ENCODE results near the gene IFT88. TPM values are rescaled to one million over a fixed set of nuclear protein-coding genes. Genes with fewer than 3 reads are reported as not detected.
A peak's percentile ranks its signal among the peaks of the same experiment; 100 is the strongest.

IFT88 gene
- total RNA-seq, 1 donor from 2014 or later, result 8.1 TPM

- peaks cover 27% of the 10 kb centered on the region for H3K4me1 ChIP-seq
- intact Hi-C loops (cut with micrococcal nuclease), result no loop called here
- no peaks in the 10 kb centered on the region for H3K27me3 ChIP-seq (ENCODE audit: low read depth)
- H3K4me3 ChIP-seq, result peak within 1 kb of the TSS; percentile 84
- DNase-seq, result peak; percentile 89
- H3K9me3 ChIP-seq (replicated peaks), result no peaks in the 10 kb centered on the region
- H3K36me3 ChIP-seq, result no peaks in the 10 kb centered on the region
- peak within 1 kb of the TSS; percentile 88 for H3K27ac ChIP-seq (replicated peaks)
- TF ChIP-seq CTCF (IDR thresholded peaks at IDR 0.05; ENCODE audit: borderline replicate concordance), result no peak
These were observed 41.1 kb upstream of the IFT88 start, which contains the start of gene CRYL1 for GRCh38 chr13:20525601-20526544. TSS of gene CRYL1 (minus strand) at chr13:20525857. CDS start at chr13:20525794, 63 bp downstream.

- H3K27me3 ChIP-seq (ENCODE audit: low read depth), result no peaks in the 10 kb centered on the region
- H3K4me1 ChIP-seq, result peaks cover 27% of the 10 kb centered on the region
- intact Hi-C loops (cut with micrococcal nuclease), result no loop called here
- DNase-seq, result no peak
- peak overlapping the region; percentile 88 for H3K27ac ChIP-seq (replicated peaks)
- no peaks in the 10 kb centered on the region for H3K36me3 ChIP-seq
- no peak for TF ChIP-seq CTCF (IDR thresholded peaks at IDR 0.05; ENCODE audit: borderline replicate concordance)
- H3K9me3 ChIP-seq (replicated peaks), result no peaks in the 10 kb centered on the region
- peak overlapping the region; percentile 84 for H3K4me3 ChIP-seq
These were observed 40.3 kb upstream of the IFT88 start for GRCh38 chr13:20526664-20527063.

GRCh38 chr13:20528452-20528851 lies 38.5 kb upstream of the IFT88 start:
- no peak overlapping the region for H3K4me3 ChIP-seq
- H3K27ac ChIP-seq (replicated peaks), result no peak overlapping the region
- intact Hi-C loops (cut with micrococcal nuclease), result no loop called here
- no peaks in the 10 kb centered on the region for H3K9me3 ChIP-seq (replicated peaks)
- no peak for DNase-seq
- H3K36me3 ChIP-seq, result no peaks in the 10 kb centered on the region
- TF ChIP-seq CTCF (IDR thresholded peaks at IDR 0.05; ENCODE audit: borderline replicate concordance), result no peak
- no peaks in the 10 kb centered on the region for H3K27me3 ChIP-seq (ENCODE audit: low read depth)
- H3K4me1 ChIP-seq, result peaks cover 27% of the 10 kb centered on the region

GRCh38 chr13:20534038-20534608 lies 32.8 kb upstream of the IFT88 start:
- TF ChIP-seq CTCF (IDR thresholded peaks at IDR 0.05; ENCODE audit: borderline replicate concordance), result no peak
- Histone ChIP-seq H3K36me3 (no peaks in the 10 kb centered on the region), H3K9me3 (replicated peaks) (peaks cover 20% of the 10 kb centered on the region), H3K27ac (replicated peaks) (no peak overlapping the region), H3K4me3 (no peak overlapping the region), H3K27me3 (ENCODE audit: low read depth) (no peaks in the 10 kb centered on the region), H3K4me1 (no peaks in the 10 kb centered on the region)
- DNase-seq, result no peak
- intact Hi-C loops (cut with micrococcal nuclease), result no loop called here

GRCh38 chr13:20536992-20537391 lies 30.0 kb upstream of the IFT88 start:
- no peak for DNase-seq
- intact Hi-C loops (cut with micrococcal nuclease), result no loop called here
- Histone ChIP-seq H3K4me3 (no peak overlapping the region), H3K27ac (replicated peaks) (no peak overlapping the region), H3K4me1 (no peaks in the 10 kb centered on the region), H3K36me3 (no peaks in the 10 kb centered on the region), H3K27me3 (ENCODE audit: low read depth) (no peaks in the 10 kb centered on the region), H3K9me3 (replicated peaks) (peaks cover 20% of the 10 kb centered on the region)
- no peak for TF ChIP-seq CTCF (IDR thresholded peaks at IDR 0.05; ENCODE audit: borderline replicate concordance)

Data from left ventricle myocardium inferior (tissue), 1 donor.